ENCODE measurements around the gene AP1AR.

- TF ChIP-seq CTCF (IDR thresholded peaks at IDR 0.05) (no peak), SMAD4 (CRISPR knock-in tag; IDR thresholded peaks at IDR 0.05) (no peak), ATF2 (CRISPR knock-in tag; IDR thresholded peaks at IDR 0.05; ENCODE audit: borderline replicate concordance, low read depth) (no peak), ATF1 (CRISPR knock-in tag; IDR thresholded peaks at IDR 0.05) (no peak), FOXJ3 (CRISPR knock-in tag; IDR thresholded peaks at IDR 0.05; ENCODE audit: borderline replicate concordance) (no peak), SP1 (CRISPR knock-in tag; conservative IDR thresholded peaks at IDR 0.05) (no peak), ERG (CRISPR knock-in tag; IDR thresholded peaks at IDR 0.05) (no peak), NFATC4 (CRISPR knock-in tag; IDR thresholded peaks at IDR 0.05) (no peak)
Observed at GRCh38 chr4:112206431-112206830, 25.2 kb upstream of the AP1AR start.

Measured in WTC11 (cell line).